NK-92 treated with Interleukin-12 subunit alpha and Interleukin-12 subunit beta, amount 100 ng/mL, for 24 hours (cell line): ENCODE data around the gene NBAS.

Source experiments
- DNase-seq: peaks from one replicate; lab custom pipeline; 2025; lab: John Stamatoyannopoulos, UW

NBAS gene

DNA sequence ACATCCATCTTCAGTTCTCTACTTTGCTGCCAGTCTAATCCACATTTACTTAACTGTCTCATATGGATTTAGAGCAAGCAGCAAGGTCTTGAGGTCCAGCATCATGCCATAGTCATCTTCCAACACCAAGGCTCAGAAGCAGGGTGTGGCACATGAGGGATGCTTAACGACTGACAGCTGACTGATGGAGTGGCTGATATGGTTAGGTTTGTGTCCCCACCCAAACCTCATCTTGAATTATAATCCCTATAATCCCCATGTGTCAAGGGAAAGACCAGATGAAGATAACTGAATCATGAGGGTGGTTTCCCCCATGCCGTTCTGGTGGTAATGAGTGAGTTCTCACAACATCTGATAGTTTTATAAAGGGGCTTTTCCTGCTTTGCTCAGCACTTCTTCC, 257.3 kb downstream of the NBAS start:
- no peak for DNase-seq

DNA sequence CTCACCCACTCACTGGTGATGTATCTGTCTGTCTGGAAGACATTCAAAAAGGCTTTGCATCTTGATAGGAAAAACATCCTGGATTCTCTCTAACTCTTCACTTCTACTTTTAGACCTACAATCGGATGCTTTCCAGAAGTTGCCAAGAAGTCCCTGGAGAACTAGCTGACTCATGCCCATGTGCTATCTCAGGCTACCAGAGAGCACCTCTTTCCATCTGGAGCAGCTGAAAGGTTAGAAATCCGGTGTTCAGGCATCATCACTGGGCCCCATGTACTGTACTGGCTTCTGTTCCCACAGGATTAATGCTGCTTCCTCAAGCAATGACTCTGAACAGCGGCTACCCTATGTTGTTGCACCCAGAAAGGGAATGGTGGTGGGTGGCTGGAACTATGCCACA, 259.0 kb downstream of the NBAS start:
- no peak for DNase-seq

DNA sequence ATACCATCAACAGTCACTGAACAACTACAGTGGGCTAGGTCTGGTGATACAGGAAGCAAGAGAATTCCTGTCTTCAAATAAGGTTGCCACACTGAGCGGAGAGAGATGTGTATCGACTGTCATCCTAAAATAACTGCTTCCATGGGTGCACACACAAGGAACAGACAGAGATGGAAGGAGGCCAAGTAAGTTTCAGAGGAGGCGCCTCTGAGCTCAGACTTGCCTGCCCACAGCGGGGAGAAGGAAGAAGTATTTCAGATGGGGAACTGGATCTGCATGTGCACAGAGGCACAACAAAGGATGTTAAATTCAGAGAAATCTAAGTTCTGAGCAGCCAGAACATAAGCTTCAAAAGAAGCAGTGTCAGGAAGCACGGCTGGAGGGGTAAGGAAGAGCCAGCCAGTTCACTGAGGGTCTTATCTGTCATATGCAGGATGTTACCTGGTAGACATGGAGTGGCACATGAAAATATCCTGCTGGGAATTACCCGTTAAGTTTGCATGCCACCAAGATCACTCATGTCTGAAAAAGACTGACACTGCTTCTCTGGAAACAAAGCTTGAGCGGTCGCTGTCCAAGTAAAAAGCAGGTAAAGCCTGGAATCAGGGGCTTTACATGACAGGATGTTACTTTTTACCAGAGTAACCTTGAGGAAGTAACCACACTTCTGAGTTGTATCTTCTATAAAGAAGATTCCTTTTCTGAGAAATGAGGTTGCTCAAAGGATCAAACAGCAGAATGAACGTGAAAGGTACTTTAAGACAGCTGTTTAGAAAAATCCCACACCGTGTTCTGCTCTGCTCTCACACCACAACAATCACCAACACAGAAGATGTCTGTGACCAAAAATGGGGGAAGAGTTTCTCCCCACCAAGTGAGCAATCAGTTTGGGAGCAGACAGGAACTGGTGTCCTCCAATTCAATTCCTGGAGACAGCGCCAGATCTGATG, 260.2 kb downstream of the NBAS start:
- DNase-seq: no peak

DNA sequence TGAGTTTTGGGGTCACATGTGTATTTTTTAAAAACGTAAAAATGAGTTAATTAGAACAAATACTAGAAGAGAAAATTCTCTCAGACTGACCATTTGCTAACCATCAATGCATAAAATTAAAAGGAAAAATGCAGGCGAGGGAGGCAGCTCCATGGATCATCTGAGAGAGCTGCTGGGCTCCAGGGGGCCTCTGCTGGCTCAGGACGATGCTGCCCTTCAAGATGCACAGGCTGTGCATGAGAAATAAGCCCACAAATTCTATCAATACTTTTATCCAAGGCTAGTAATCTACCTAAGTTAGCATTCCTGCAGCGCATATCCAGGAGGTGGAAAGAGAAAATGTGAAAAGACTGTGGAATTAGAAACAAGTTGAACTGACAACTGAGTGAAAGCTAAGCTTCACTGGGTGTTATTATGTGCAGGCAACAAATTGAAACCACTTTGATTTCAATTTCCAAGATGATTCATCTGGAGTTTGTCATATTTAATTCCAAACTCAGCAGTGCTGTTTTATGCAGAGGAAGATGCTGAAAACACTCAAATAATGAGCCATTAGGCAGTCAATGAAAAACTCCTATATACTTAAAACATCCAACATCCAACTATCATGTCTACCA, 261.1 kb downstream of the NBAS start:
- DNase-seq: no peak

DNA sequence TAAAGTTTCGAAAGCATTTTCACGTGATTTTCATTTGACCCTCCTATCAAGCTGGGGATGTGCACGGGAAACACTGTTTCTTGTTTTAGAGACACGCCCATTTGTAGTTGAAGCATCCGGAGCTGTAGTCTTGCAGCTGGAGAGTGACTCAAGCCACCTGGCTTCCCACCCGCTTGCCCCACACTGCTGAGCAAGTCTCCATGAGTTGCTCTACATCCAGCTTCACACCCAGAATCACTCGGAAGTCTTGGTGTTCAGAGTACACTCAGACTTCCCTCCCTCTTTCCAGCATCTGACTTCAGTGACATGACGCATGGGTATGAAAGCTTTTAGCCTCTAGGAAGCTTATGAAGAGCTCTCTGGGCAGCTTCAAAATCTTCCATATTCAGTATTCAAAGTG, 262.4 kb downstream of the NBAS start:
- no peak for DNase-seq

DNA sequence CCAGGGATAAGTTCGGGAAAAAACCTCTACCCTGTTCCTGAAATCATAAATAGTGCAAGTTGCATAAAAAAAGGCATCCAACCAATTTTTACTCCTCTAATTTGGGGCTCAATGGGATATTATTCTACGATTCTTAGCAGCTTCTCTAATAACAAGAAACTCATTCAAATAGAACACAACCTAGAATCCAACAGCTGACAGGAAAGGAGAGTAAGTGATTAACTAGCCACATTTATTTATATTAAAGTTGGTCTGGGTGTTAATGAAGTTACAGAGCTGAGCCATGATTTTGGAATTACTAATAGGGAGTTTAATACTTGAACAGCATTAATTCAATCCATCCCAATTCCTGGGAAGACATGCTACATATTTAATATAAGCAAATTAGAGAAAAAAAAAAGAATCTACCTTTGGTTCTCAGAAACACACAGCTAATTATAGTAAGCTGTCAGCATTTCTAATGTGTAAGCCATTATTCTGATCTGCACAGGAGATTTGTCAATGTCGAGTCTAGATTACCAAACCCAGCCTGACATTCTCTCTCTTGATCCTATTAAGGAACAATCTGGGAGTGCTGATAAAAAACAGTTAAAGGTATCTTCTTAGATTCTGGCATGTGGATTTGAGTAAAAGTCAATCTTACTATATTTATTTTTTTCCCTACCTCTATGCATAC, 267.7 kb downstream of the NBAS start:
- DNase-seq: no peak

DNA sequence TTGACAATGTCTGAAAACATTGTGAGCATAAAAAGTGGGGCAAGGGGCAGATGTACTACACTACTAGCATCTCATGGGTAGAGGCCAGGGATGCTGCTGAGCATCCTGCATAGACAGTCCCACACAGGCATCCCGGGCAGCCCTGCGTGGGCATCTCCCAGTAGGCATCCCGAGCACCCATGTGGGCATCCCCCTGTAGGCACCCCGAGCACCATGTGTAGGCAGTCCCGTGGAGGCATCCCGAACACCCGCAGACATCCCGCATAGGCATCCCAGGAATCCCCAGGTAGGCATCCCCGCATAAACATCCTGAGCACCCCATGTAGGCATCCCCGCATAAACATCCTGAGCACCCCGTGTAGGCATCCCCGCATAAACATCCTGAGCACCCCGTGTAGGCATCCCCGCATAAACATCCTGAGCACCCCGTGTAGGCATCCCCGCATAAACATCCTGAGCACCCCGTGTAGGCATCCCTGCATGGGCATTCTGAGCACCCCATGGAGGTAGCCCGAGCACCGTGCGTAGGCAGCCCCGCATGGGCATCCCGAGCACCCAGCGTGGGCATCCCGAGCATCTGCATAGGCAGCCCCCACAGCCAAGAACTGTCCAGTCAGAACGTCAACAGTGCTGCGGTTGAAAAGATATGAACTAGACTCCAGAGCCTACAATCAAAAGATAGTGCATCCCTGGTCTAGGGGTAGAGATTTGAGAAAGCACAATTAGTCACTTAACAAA, 273.5 kb downstream of the NBAS start:
- DNase-seq: no peak

DNA sequence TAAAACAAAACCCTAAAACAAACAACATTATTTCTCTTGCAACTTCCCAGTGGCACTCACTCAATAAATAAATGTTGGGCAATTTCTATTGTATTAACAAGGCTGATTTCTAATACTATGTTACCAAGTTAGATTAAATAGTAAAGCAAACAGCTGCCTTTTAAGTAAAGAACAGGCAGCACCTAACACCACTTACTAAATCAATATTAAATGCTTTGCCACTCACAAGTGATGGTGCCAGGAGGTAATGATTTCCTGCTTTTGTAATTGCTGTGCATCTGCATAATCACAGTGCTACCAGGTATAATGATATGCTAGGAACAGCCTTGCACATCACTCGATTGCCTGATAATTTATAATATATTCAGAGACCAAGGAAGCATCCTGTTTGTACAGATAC, 276.5 kb downstream of the NBAS start:
- no peak for DNase-seq

DNA sequence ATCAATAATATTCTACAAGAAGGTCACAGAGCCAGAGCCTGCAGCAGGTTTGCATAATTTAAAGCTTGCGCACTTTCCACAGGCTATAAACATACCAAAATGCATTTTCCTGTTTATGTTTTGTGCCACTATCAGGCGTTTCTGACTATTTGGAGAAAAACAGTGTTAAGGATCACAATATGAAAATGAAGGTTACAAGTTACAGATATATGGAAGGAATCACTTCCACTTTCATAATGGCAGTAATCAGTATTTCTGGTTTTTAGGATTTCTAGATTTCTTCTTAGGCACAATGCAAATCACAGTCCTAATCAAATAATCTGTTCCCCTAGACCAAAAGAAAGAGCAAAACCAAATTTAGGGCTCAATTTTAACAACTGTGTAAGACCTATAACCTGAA, 279.5 kb downstream of the NBAS start:
- no peak for DNase-seq

DNA sequence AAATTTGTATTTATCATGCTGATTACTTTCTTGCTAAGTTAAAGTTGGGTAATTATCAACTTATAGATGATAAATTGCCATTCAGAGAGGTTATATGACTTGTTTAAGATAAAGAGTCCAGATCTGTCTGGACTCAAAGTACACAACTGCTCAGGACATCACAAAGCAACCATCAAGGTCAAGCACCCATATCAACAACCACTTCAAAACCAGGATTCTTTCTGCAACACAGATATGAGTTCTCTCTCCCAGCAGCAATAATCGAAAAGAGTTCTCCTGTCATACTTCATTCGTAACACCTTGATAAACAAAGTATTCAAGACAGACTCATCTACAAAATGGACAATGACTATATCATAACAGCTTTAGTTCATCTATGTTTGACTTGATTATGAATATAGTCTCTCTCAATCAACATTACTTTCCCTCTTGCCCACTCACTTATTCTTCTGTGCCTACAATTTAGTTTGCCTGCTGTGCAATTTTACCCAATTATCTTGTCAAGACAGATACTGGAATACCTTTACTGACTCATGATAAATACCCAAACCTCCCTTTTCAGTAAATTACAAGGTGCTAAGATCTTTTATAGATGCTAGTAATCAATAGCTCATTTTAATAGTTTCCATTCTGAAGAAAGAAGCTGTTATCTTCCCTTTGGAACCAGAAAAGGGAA, 281.8 kb downstream of the NBAS start:
- no peak for DNase-seq

DNA sequence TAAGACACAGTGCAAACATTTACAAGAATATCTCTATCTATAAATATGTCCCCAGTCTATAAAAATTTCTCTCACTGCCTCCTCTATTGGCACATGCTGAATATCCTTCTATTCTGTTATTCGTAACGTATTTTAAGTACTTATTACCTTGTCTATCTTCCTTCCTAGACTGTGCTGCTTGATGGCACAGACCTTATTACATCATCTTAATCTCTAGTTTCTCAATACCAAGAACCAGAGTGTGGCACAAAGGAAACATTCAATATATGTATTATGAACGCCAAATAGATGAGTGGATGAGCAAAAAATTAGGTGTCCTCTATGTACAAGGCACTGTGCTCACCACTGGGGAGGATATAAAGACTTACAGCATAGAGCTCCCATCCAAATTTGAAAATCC, 282.8 kb downstream of the NBAS start:
- no peak for DNase-seq

DNA sequence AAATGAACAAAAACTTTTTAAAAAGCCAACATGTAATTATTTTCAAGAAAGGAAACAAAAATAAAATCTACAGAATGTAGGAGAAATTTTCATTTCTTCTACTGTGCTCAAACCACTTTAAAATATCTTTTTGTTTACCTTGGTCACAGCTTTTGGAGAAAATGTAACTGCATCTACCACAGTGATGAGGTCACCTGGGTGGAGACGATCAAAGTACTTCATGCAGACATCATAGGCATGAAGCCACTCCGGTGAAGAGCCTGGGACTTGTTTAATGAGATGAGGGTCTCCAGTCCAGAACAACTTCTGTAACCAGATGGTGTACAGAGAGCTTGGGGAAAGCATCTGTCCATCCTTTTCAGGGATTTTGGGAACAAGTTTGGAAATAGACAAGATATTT, 285.8 kb downstream of the NBAS start:
- no peak for DNase-seq

DNA sequence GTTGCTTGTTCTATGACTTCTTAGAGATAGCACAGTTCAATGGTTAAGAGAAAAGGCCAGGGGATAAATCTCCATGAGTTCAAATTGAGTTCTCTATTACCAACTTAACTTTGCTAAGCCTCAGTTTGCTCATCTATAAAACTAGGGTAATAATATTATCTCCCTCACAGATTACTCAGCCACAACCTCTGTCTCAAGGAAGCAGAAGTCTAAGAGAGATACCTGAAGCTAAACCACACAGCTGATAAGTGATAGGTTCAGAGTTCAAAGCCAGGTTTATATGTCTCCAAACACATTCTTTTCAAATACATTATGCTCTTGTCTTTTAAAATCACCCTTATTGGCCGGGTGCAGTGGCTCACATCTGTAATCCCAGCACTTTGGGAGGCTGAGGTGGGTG, 287.7 kb downstream of the NBAS start:
- DNase-seq: no peak

DNA sequence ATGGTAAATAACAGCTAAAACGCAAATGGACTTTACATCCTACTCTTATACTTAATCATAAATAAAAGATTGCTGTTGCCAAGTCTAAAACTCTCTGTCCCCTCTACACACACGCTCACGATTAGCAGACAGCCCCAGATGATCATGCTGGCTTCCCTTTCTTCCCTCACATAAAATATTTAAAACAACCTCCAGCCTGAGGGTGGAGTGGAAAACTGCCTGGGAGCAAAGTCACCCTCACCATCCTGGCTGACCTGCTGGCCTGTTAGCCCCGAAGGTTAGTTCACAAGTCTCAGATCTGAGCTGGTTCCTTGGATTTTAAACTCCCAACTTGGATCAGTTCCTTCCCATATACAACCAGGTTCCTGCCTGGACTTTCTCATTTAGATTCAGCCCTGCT, 288.2 kb downstream of the NBAS start:
- DNase-seq: no peak

DNA sequence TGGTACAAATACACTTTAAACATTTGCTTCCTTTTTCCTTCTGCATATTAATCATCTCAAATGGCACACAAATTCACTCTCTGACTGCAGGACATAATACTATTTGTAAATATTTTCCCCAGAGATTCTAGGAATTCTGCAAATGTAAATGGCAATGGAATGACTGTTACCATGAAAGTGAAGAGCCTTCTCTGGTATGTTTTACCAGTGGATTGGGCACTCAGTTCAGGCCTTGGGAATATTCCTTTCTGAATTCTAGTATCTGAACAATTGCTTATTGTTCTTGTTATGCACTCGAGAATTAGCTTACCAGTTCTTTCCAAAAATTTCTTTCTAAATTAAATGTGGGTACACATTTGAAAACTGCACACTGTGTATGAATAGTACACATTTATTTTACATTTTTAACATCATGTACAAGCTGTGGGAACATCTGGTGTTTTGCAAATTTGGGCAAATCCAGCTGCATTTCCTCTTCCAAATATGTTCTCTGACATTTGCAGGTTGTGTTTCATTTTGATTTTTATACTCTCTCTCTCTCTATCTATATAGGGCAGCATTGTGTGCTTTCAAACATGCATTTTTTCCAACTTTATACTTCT, 289.1 kb downstream of the NBAS start:
- no peak for DNase-seq

DNA sequence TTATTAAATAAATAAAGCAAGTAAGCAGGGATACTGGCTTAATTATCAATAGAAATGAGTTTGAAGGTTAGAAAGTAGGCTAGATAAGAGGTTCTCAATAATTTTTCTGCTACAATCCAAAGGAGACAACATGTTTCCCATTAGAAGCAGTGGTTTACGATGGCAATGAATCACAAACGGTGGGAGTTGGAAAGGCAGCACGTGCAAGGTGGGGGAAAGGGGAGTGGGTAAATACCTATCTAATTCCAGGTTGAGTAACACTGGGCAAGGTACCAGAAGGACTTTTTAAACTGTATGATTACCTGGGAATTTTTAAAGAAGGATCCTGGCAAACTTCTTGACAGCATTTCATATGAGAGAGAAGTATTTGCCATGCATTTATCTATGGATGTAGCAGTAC, 289.9 kb downstream of the NBAS start:
- DNase-seq: no peak

DNA sequence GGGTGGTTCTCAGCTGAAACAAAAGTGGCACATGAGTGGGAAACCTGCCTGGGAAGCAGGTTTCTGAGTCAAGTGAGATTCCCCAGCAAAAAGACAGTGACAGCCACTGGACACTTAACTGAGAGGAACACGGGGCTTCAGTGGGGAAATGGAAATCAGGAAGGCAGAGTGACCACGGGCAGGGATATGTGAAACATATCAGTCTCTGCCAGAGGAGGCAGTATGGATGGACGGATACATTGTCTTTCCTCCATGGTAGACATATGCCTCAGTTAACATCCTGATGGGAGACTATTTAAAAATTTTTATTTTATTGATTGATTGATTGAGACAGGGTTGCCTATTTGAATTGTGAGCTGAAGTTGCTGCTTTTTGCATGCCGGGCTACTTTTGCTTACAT, 292.1 kb downstream of the NBAS start:
- no peak for DNase-seq

DNA sequence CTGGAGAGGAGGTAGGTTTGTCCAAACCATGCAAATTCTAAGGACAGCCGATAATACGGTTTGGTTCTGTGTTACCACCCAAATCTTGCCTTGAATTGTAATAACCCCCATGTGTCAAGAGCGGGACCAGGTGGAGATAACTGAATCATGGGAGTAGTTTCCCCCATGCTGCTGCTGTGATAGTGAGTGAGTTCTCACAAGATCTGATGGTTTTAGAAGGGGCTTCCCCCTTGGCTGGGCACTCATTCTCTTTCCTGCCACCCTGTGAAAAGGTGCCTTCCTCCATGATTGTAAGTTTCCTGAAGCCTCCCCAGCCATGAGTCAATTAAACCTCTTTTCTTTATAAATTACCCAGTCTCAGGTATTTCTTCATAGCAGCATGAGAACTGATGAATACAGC, 295.2 kb downstream of the NBAS start:
- DNase-seq: no peak

DNA sequence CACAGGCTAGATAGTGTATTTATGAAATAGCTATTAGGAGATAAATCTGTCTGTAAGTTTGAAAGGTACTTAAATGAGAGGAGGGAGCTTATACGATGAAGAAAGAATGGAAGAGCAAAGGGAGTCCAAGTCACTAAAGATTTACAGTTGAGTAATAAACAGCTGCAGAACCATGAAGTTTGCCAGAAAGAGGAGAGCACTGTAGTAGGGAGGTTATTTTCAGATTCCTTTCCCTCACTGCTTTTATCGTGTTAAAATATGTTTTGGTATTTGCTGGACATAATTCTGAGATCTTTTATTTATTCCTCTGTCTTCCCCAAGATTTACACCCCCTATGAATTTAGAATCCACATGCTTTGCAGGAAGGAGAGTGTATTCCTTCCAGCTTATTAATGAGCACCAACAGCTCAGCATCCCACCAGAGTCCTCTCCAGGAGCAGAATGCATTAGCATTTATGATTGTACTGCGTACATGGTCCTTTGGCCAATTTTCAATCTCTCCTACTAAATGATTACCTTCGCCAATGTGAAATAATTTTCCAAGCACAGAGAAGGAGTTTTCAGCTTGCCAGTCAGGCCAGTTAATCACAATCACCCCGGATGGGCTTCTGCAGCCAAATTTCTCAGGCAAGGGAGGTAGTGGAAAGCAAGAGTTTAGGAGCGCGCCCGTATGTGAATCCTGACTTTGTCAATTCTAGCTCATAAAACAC, 297.0 kb downstream of the NBAS start:
- DNase-seq: no peak

DNA sequence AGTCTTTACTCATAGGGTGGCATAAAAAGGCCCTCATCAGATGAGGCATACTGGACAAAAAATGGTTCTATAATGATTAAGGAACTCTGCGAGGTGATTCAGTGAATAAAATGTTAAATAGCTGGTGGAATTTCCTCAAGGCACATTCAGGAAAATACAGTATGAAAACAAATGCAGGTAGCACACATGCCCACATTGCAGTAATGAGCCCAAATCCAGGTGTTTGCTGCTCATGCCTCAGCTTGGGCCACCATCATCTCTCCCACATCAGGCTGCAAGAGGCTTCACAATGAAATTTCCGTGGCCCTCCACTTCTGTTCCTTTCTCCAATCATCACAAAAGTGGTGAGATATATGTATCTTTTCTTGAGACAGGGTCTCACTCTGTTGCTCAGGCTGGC, 298.3 kb downstream of the NBAS start:
- no peak for DNase-seq

DNA sequence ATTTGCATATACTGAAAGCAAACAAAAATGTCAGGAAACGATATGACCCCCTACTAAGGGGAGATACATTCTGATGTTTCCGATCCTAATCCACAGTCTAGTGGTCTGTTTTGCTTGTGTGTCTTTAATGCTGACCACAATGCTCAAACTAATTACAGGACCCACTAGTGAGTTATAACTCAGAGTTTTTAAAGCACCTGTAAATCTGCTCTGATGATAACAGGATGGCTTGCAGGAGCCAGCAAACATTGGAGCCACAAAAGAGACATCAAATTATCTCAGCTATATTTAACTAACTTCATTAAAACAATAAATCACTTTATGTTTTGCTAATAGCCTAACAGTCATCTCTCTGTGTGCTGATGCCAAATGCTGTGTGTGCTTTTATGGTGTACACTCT, 300.3 kb downstream of the NBAS start:
- DNase-seq: no peak
